GM12878 (cell line): ENCODE results near the gene GLRX2. TPM values are rescaled to one million over a fixed set of nuclear protein-coding genes. Genes with fewer than 3 reads are reported as not detected.

Experiments used
- ATF3 ChIP-seq: IDR thresholded peaks from 2 replicates; pipeline ENCODE4 v1.6.1; 2011; ENCODE audit warnings: low read depth, mild to moderate bottlenecking, low read length, moderate library complexity, borderline replicate concordance; ENCODE audit errors: extremely low read depth
- CHD4 ChIP-seq: fragments of 200-600 bp; sonication (generic); IDR thresholded peaks from 2 replicates; pipeline ENCODE4 v1.6.1; 2016; ENCODE audit warnings: mild to moderate bottlenecking
- EP300 ChIP-seq, 2 experiments: fragments of 150-350 bp in 1 of 2; IDR thresholded peaks; 2 replicates each; pipeline ENCODE4 v1.6.1; 2011 to 2012; ENCODE audit warnings: low read depth in 2 of 2, low read length in 2 of 2, borderline replicate concordance in 1 of 2, improper control_type of control experiment in 1 of 2, inconsistent platforms in 1 of 2; ENCODE audit not compliant: control insufficient read depth in 1 of 2
- HDAC6 ChIP-seq: fragments of 200-600 bp; sonication (generic); IDR thresholded peaks from one replicate; pipeline ENCODE4 v1.8.0; 2017; ENCODE audit warnings: antibody characterized with exemption; ENCODE audit not compliant: unreplicated experiment
- IKZF1 ChIP-seq: fragments of 450-650 bp; conservative IDR thresholded peaks from 2 replicates; pipeline ENCODE4 v1.6.1; 2017; ENCODE audit warnings: antibody characterized with exemption, mild to moderate bottlenecking
- MYC ChIP-seq: IDR thresholded peaks from 2 replicates; pipeline ENCODE4 v1.6.1; 2011; ENCODE audit warnings: mild to moderate bottlenecking, low read length, moderate library complexity, inconsistent platforms; ENCODE audit not compliant: insufficient read depth, insufficient replicate concordance, insufficient read length, severe bottlenecking
- NKRF ChIP-seq: fragments of 450-650 bp; conservative IDR thresholded peaks from 2 replicates; pipeline ENCODE4 v1.6.1; 2017; ENCODE audit warnings: mild to moderate bottlenecking, moderate library complexity
- NR2F1 ChIP-seq: fragments of 450-650 bp; conservative IDR thresholded peaks from 2 replicates; pipeline ENCODE4 v1.6.1; 2017; ENCODE audit warnings: mild to moderate bottlenecking
- PAX8 ChIP-seq: fragments of 450-650 bp; IDR thresholded peaks from 2 replicates; pipeline ENCODE4 v1.6.1; 2017; ENCODE audit warnings: mild to moderate bottlenecking, moderate library complexity
- PKNOX1 ChIP-seq: fragments of 450-650 bp; IDR thresholded peaks from 2 replicates; pipeline ENCODE4 v1.6.1; 2016; ENCODE audit warnings: mild to moderate bottlenecking
- POU2F2 ChIP-seq: IDR thresholded peaks from 3 replicates; pipeline ENCODE4 v1.6.1; 2011; ENCODE audit warnings: low read depth, mild to moderate bottlenecking, low read length, borderline replicate concordance
- RUNX3 ChIP-seq: IDR thresholded peaks from 2 replicates; pipeline ENCODE4 v1.6.1; 2012; ENCODE audit warnings: low read length, inconsistent platforms
- SMAD5 ChIP-seq: IDR thresholded peaks from 2 replicates; pipeline ENCODE4 v1.6.1; 2016; ENCODE audit warnings: antibody characterized with exemption, low read depth
- SP1 ChIP-seq: IDR thresholded peaks from one replicate; pipeline ENCODE4 v1.6.1; 2011; ENCODE audit warnings: low read depth, low read length
- SRF ChIP-seq, 2 experiments: IDR thresholded peaks; 2 replicates each; pipeline ENCODE4 v1.6.1; 2011; ENCODE audit warnings: low read depth in 2 of 2, low read length in 2 of 2, mild to moderate bottlenecking in 1 of 2, moderate library complexity in 1 of 2
- STAT1 ChIP-seq: fragments of 450-650 bp; conservative IDR thresholded peaks from 2 replicates; pipeline ENCODE4 v1.6.1; 2014; ENCODE audit warnings: antibody characterized with exemption, mild to moderate bottlenecking
- TAF1 ChIP-seq: IDR thresholded peaks from 2 replicates; pipeline ENCODE4 v1.6.1; 2011; ENCODE audit warnings: mild to moderate bottlenecking, low read depth, low read length, borderline replicate concordance
- TARDBP ChIP-seq: IDR thresholded peaks from 2 replicates; pipeline ENCODE4 v1.6.1; 2016; ENCODE audit warnings: borderline replicate concordance
- WRNIP1 ChIP-seq: IDR thresholded peaks from 2 replicates; pipeline ENCODE4 v1.6.1; 2011; ENCODE audit warnings: low read depth, low read length, improper control_type of control experiment, borderline replicate concordance
- YBX1 ChIP-seq: fragments of 450-650 bp; IDR thresholded peaks from 2 replicates; pipeline ENCODE4 v1.6.1; 2016; ENCODE audit warnings: antibody characterized with exemption
- ZNF217 ChIP-seq: fragments of 450-650 bp; IDR thresholded peaks from 2 replicates; pipeline ENCODE4 v1.6.1; 2017; ENCODE audit warnings: antibody characterized with exemption, mild to moderate bottlenecking
- ZNF24 ChIP-seq: fragments of 450-650 bp; IDR thresholded peaks from 2 replicates; pipeline ENCODE4 v1.6.1; 2017; ENCODE audit warnings: antibody characterized with exemption, mild to moderate bottlenecking
- polyA plus RNA-seq, 11 experiments: library from polyadenylated mRNA; depleted of rRNA in 4 of 11; unstranded in 6 of 11; stranded (reverse) in 5 of 11; fragments of >200 nt; fragmentation: Nextera tagmentation in 4 of 11; fragmentation: Illumina TruSeq in 1 of 11; extraction: Ambion mirVana in 4 of 11; extraction: Trizol in 1 of 11; gene quantifications; 1 replicate in 1 of 11; 2 replicates in 10 of 11; pipeline versions ENCODE4 v1.2.1 to v1.2.3, GENCODE V29; 2011 to 2016; ENCODE audit warnings: inconsistent platforms in 2 of 11, missing spikeins in 2 of 11, low read depth in 1 of 11
- total RNA-seq, 4 experiments: library from RNA; depleted of rRNA in 3 of 4; stranded (reverse); fragments of >200 nt in 3 of 4; fragmentation: Illumina TruSeq in 1 of 4; extraction: Trizol in 1 of 4; gene quantifications; 2 replicates each; pipeline versions ENCODE4 v1.2.1 to v1.2.3, GENCODE V29; 2013 to 2021
- TF ChIP-seq, protein P1 (sequence below): fragments of 450-650 bp; IDR thresholded peaks from 2 replicates; pipeline ENCODE4 v1.6.1; 2017; ENCODE audit warnings: borderline replicate concordance

GLRX2 gene
- total and polyA plus RNA-seq, 10 of the 15 experiments (the other 5 are each of a cell fraction or from before 2014, with no cell fraction given) = 5.5 to 67.6 (median 16.6) TPM

DNA sequence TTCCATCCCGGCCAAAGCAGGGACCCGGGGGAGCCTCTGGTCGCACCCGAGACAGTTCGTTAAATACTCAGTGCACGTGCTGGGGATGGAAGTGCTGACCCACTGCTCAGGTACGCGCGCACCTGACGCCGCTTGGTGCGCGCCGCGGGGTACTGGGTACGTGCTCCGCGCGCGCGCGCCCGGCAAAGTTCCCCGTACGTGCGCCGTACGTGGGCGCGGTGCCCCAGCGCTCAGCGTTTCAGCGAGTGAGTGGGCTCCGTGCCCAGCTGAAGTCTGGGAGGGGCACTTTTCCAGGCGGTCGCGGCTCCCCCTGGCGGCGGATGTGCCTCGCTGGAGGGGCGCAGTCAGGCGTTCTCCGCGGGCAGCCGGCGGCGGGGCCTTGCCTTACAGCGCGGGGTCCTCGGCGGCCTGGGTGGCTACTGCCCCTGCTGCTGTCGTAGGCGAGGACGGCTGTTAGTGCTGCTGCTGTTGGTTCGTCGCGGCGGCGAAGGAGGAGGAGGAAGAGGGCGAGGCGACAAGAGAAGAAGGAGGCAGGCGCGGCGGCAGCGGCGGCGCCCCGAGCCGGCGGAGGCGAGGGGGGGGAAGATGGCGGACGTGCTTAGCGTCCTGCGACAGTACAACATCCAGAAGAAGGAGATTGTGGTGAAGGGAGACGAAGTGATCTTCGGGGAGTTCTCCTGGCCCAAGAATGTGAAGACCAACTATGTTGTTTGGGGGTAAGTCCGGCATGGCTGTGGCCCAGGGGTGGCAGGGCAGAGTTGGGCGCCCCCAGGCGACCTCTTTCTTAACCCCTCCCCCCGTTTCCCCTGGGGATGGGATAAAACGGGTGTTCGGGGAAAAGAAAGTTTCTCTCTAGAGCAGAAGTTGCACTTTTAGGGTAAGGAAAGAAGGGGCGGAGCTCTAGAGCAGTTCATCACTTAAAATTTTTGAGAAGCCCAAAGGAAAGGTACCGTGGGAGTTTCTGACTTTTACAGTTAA, 16.7 kb upstream of the GLRX2 start, which contains the start of gene CDC73 (continued):
- TF ChIP-seq, protein P1, sequence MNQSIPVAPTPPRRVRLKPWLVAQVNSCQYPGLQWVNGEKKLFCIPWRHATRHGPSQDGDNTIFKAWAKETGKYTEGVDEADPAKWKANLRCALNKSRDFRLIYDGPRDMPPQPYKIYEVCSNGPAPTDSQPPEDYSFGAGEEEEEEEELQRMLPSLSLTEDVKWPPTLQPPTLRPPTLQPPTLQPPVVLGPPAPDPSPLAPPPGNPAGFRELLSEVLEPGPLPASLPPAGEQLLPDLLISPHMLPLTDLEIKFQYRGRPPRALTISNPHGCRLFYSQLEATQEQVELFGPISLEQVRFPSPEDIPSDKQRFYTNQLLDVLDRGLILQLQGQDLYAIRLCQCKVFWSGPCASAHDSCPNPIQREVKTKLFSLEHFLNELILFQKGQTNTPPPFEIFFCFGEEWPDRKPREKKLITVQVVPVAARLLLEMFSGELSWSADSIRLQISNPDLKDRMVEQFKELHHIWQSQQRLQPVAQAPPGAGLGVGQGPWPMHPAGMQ = peak; percentile 88
- TF ChIP-seq PAX8 (peak; percentile 61; the same call in 1 of the 2 replicates), EP300 (IDR thresholded peaks at IDR 0.05; ENCODE audit: borderline replicate concordance in 1 of 2, control insufficient read depth in 1 of 2, low read depth in 2 of 2, low read length in 2 of 2) (peak in 1 of 2 experiments; percentile 25; a peak in 1 of 4 replicates), CHD4 (no peak), NKRF (peak; percentile 39; the same call in 1 of the 2 replicates), RUNX3 (peak; percentile 46), TARDBP (0 out of 2 replicates have a peak, but pooled peaks have one; percentile 43), WRNIP1 (0 out of 2 replicates have a peak, but pooled peaks have one; percentile 26), POU2F2 (peak; percentile 44; the same call in 1 of the 3 replicates), SP1 (peak; percentile 51), STAT1 (peak; percentile 75; the same call in 1 of the 2 replicates), IKZF1 (peak; percentile 97), SMAD5 (peak; percentile 74; the same call in 1 of the 2 replicates), SRF (IDR thresholded peaks at IDR 0.05; ENCODE audit: low read depth in 2 of 2, low read length in 2 of 2) (0 out of 4 replicates have a peak, but pooled peaks of 1 of the 2 experiments have one; percentile 29), ATF3 (no peak), ZNF24 (peak; percentile 52; the same call in 1 of the 2 replicates), NR2F1 (peak; percentile 83), HDAC6 (peak; percentile 35), TAF1 (peak; percentile 69; the same call in 1 of the 2 replicates), PKNOX1 (0 out of 2 replicates have a peak, but pooled peaks have one; percentile 14), MYC (peak; percentile 75), ZNF217 (no peak), YBX1 (no peak)
